Fibroblast of pulmonary artery (primary cell): ENCODE results near the gene OMP.
A peak's percentile ranks its signal among the peaks of the same experiment; 100 is the strongest.

Source experiments
- DNase-seq: peaks from one replicate; pipeline ENCODE4 v3.0.0-alpha.2; 2010; ENCODE audit warnings: low read depth
- H3K4me3 ChIP-seq: replicated peaks from 2 replicates; pipeline ENCODE4 v1.5.1; 2011; ENCODE audit warnings: low read depth, mild to moderate bottlenecking, control low read depth, low read length, moderate library complexity
- TF ChIP-seq, protein P1 (sequence below): IDR thresholded peaks from 2 replicates; pipeline ENCODE4 v1.5.1; 2011; ENCODE audit warnings: mild to moderate bottlenecking, control low read depth, low read length, inconsistent platforms; ENCODE audit errors: missing control alignments

OMP gene

DNA sequence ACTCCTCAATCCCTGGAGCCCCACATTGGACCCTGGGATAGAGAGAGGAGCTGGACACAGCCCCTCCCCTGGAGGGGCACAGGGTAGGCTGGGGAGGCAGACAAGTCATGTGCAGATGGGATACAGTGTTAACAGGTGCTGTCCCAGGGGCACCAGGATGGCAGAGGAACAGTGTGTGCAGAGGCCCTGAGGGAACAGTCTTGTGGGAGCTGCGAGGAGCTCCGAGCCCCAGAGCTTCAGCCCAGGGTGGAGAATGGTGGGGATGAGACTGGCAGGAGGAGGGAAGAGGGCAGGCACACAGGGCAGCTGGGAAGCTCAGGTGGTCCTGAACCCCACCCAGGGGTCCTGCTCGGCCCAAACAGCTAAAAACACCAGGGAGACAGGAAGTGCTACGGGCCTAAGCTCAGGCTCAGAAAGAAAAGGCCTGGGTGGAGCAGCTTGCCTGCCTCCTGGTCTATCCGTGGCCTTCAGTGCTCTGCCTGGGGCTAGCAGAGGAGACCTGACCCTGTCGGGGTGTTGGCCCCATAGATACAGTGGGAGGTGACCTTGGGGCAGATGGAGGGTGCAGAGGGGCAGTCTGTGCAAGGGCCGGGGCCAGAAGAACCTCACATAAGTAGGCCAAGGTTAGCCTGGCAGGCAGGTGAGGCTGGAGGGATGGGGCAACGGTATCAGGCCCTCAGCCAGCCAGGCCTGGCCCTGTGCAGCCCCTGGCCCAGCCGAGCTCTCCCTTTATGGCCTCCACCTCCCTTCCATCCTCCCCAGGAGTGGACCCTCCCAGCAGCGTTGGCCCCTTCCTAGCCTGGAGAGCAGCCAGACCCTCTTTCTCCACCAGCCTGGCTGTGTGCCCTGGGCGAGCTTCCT lies 20.4 kb upstream of the OMP start:
- no peak for DNase-seq
- TF ChIP-seq, protein P1, sequence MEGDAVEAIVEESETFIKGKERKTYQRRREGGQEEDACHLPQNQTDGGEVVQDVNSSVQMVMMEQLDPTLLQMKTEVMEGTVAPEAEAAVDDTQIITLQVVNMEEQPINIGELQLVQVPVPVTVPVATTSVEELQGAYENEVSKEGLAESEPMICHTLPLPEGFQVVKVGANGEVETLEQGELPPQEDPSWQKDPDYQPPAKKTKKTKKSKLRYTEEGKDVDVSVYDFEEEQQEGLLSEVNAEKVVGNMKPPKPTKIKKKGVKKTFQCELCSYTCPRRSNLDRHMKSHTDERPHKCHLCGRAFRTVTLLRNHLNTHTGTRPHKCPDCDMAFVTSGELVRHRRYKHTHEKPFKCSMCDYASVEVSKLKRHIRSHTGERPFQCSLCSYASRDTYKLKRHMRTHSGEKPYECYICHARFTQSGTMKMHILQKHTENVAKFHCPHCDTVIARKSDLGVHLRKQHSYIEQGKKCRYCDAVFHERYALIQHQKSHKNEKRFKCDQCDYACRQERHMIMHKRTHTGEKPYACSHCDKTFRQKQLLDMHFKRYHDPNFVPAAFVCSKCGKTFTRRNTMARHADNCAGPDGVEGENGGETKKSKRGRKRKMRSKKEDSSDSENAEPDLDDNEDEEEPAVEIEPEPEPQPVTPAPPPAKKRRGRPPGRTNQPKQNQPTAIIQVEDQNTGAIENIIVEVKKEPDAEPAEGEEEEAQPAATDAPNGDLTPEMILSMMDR, result no peak
- no peak overlapping the region for H3K4me3 ChIP-seq

DNA sequence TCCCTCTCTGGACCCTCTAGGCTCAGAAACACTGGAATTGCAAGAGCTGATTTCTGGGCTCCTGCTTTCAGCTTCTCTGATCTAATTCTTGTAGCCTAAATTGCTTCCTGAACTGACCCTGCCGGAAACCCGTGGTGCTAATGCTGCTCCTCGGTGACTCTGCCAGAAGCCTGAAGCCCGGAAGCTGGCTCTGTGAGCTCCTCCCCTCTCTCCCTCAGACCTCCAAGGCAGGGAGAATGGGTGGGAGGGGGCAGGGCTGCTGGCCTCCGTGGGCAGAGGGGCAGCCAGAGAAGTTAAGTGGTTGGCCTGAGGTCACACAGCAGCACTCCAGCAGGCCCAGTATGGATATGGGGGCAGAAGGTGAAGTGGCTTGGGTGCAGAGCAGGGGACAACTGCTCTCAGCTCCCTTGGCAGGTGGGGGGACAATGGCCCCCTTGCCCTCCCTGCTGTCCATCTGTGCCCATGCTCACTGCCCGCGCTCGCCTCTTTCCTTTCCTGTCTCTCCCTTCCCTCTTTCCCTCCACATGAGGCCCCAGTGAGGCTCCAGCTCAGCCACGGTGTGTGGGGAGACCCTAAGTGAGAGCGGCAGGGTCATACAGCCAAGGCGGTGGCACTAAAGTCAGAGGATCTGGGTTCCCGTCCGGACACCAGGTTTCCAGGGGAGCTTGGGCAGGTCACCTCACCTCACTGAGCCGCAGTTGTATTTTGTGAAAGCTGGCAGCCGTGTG lies 19.6 kb upstream of the OMP start:
- no peak overlapping the region for H3K4me3 ChIP-seq
- TF ChIP-seq, protein P1, result no peak
- peak; percentile 72 for DNase-seq

DNA sequence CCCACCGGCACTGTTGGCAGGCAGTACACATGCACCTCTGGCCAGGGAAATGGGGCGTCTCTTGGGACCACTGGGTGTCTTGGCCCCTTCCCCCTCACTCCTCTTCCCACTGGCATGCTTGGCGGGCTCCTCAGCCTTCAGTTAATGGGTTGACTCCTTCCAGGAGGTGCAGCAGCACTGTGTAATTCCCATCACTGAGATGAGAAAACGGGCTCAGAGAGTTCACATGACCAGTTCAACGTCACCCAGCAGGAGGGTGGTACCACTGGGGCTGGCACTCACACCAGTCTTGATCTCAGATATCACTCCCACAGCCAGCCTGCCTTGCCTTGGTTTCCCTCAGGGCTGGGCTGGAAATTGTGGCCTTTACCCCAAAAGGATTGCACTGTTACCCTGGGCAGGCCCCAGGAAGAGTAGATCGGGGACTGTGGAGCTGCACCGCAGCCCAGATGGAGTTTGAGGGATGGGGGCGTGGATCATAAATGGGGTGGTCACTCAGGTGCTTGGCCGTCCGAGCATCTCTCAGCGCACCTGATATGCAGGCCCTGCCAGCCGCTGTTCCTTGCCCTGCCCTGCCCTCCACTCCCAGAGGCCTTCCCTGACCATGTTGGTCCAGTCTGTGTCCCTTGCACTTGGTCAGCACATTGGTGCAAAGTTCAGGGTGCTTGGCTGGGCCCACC lies 18.9 kb upstream of the OMP start:
- TF ChIP-seq, protein P1, result no peak
- DNase-seq, result no peak

DNA sequence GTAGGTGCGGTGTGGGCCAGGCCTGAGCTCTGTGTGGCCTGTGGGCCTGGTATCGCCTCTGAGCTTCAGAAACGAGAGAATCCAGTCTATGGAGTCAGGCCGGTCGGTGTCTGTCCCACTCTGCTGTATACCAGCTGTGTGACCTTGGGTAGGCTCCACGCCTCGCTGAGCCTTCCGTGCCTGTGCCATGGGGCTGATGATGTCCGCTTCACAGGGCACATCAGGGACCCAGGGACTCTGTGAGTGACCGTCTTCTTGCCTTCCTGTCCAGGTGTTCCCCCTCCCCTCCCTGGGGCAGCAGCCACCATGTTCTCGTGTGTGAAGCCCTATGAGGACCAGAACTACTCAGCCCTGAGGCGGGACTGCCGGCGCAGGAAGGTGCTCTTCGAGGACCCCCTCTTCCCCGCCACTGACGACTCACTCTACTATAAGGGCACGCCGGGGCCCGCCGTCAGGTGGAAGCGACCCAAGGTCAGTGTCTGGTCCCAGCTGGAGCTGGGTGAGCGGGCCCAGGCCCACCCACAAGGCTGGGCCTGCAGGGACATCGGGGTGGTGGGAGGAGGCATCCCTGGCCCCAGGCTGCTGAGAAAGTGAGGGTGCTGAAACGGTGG lies 18.0 kb upstream of the OMP start:
- DNase-seq, result no peak
- TF ChIP-seq, protein P1, result no peak
- no peak overlapping the region for H3K4me3 ChIP-seq

More for the DNA sequence above, 18.9 kb upstream of the OMP start:
- no peak overlapping the region for H3K4me3 ChIP-seq

DNA sequence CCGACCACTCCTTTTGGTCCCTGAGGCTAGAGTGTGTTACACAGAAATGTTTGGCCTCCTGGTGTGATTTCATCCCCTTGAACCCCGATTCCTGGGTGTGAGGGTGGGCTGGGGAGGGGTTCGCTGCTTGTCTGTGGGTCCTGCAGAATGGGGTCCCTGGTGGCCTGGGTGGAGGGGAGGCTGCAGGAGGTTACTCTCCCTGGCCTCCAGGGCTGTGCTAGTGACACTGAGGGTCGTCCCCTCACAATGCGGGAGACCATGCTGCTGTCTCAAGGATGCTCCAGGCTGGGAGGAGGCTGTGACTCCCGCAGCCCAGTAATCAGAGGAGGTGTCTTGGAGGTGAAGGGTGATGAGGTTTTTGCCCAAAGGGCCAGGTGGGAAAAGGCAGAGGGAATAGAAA lies 17.0 kb upstream of the OMP start:
- TF ChIP-seq, protein P1, result no peak
- no peak for DNase-seq
- H3K4me3 ChIP-seq, result no peak overlapping the region

DNA sequence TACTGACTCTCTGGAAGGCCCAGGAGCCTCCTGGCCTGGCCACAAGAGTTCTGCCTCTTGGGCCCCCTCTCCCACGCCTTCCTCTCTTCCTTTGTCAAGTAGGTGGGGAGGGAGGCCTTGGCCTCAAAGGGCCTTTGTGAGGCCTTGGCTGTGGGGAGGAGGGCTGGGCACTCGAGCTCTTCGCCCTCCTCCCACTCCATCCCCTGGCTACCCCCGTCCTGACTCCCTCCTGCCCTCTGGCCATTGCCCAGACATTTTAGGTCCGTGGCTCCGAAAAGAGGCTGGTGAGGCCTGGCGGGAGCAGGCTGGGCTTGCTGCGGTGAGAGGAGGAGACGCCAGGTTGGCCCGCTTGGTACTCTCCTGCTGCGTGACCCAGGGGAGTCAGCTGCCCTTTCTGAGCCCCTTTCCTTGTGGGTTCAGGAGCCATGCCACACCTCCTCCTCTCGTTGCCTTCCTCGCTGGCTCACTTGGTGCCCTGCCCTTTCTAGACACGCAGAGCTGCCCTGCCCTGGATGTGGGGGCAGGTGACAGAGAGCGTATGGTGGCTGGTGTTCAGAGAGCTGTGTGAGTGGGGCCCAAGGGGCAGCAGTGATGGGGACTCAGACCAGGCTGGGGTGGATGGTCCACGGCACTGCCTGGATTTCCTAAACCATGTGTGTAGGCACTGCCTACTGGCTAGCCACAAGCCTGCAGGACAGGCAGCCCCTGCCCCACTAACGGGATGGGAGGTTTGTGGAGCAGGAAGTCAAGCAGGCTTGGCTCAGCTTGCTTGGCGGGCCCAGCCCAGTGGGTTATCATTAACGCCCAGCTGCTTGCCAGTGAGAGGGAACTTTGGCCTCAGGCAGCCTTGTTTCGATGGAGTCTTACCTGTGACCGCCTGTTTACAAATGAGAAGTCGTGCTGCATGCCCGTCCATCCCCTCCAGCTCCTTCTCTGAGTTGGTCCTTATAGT lies 15.8 kb upstream of the OMP start:
- DNase-seq, result peak; percentile 47
- TF ChIP-seq, protein P1, result no peak
- H3K4me3 ChIP-seq, result no peak overlapping the region
